Naive thymus-derived CD8-positive, alpha-beta T cell (primary cell): ENCODE data around the gene OPCML. TPM values are rescaled to one million over a fixed set of nuclear protein-coding genes. Genes with fewer than 3 reads are reported as not detected.

Experiments used
- ATAC-seq, 2 donors: fragments of 150-1000 bp; cut with Tn5 transposase in 1 of 2; sonication (Bioruptor Pico), chemical (Tn5 transposase) in 1 of 2; 1 replicate in 1 of 2; 2 replicates in 1 of 2; pipeline ENCODE4 v1.10.0; 2021; ENCODE audit warnings: mild to moderate bottlenecking in 2 of 2, moderate library complexity in 2 of 2
- POLR2A ChIA-PET: fragments of 350-600 bp; sonication (Branson Sonifier 250); formaldehyde crosslinking; loops from one replicate; lab custom pipeline; 2021; ENCODE audit warnings: antibody characterized with exemption; lab: Charles Lee
- DNase-seq, 10 donors: peaks; one replicate each; pipeline versions ENCODE4 v3.0.0 to v3.0.0-alpha.2; 2020 to 2022
- H3K27ac Mint-ChIP-seq, 10 donors: one replicate each; pipeline ENCODE4 v1.8.0; 2020 to 2022; ENCODE audit warnings: mild to moderate bottlenecking in 10 of 10, mixed read lengths in 10 of 10, moderate library complexity in 4 of 10, inconsistent platforms in 1 of 10
- H3K27me3 Mint-ChIP-seq, 5 donors: one replicate each; pipeline ENCODE4 v1.8.0; 2021 to 2022; ENCODE audit warnings: mixed read lengths in 5 of 5
- H3K36me3 Mint-ChIP-seq, 3 donors: one replicate each; pipeline ENCODE4 v1.8.0; 2020 to 2022; ENCODE audit warnings: mixed read lengths in 3 of 3, mild to moderate bottlenecking in 2 of 3, inconsistent platforms in 1 of 3
- H3K4me1 Mint-ChIP-seq, 4 donors: one replicate each; pipeline ENCODE4 v1.8.0; 2021 to 2022; ENCODE audit warnings: mixed read lengths in 4 of 4
- H3K4me3 Mint-ChIP-seq, 10 donors: one replicate each; pipeline ENCODE4 v1.8.0; 2020 to 2022; ENCODE audit warnings: mild to moderate bottlenecking in 10 of 10, mixed read lengths in 10 of 10, moderate library complexity in 6 of 10, inconsistent platforms in 1 of 10
- H3K9me3 Mint-ChIP-seq, 9 donors: one replicate each; pipeline ENCODE4 v1.8.0; 2020 to 2022; ENCODE audit warnings: mixed read lengths in 9 of 9, mild to moderate bottlenecking in 3 of 9, inconsistent platforms in 1 of 9, moderate library complexity in 1 of 9
- polyA plus RNA-seq, 3 donors: library from polyadenylated mRNA; unstranded; fragments of 300-500 nt; fragmentation: Illumina TruSeq; gene quantifications; one replicate each; pipeline ENCODE4 v1.2.3, GENCODE V29; 2021
- total RNA-seq, 8 experiments: library from RNA in 2 of 8; stranded (reverse) in 2 of 8; gene quantifications; one replicate each; pipeline ENCODE4 v1.2.3 and lab custom pipeline; 2021 to 2026

Gene OPCML
- total and polyA plus RNA-seq, 5 experiments from 2014 or later: not detected

- Mint-ChIP-seq H3K36me3 (no peaks in the 10 kb centered on the region), H3K9me3 (peaks cover 0 to 14% (median 3%) of the 10 kb centered on the region in 9 donors), H3K4me3 (no peak overlapping the region), H3K27me3 (peaks cover 0 to 18% (median 0%) of the 10 kb centered on the region in 5 donors), H3K27ac (no peak overlapping the region), H3K4me1 (no peaks in the 10 kb centered on the region)
- DNase-seq (no peak), ATAC-seq (no peak)
- POLR2A ChIA-PET: no interaction called here
These were observed 1057.3 kb downstream of the OPCML start for GRCh38 chr11:132475026-132475425.

GRCh38 chr11:132472411-132473172, 1059.7 kb downstream of the OPCML start:
- Mint-ChIP-seq H3K4me1 (no peaks in the 10 kb centered on the region), H3K27ac (no peak overlapping the region), H3K27me3 (peaks cover 0 to 13% (median 0%) of the 10 kb centered on the region in 5 donors), H3K36me3 (no peaks in the 10 kb centered on the region), H3K9me3 (peaks cover 0 to 10% (median 2%) of the 10 kb centered on the region in 9 donors), H3K4me3 (no peak overlapping the region)
- DNase-seq (no peak), ATAC-seq (no peak)
- POLR2A ChIA-PET: no interaction called here

GRCh38 chr11:132471466-132471865, 1060.8 kb downstream of the OPCML start:
- ATAC-seq (no peak), DNase-seq (no peak)
- H3K4me3 Mint-ChIP-seq: no peak overlapping the region
- H3K27me3 Mint-ChIP-seq: peaks cover 0 to 9% (median 0%) of the 10 kb centered on the region in 5 donors
- POLR2A ChIA-PET: no interaction called here
- no peaks in the 10 kb centered on the region for H3K36me3 Mint-ChIP-seq
- H3K9me3 Mint-ChIP-seq: peaks cover 0 to 4% (median 1%) of the 10 kb centered on the region in 9 donors
- no peak overlapping the region for H3K27ac Mint-ChIP-seq
- no peaks in the 10 kb centered on the region for H3K4me1 Mint-ChIP-seq

- peaks cover 0 to 2% (median 0%) of the 10 kb centered on the region in 9 donors for H3K9me3 Mint-ChIP-seq
- DNase-seq (no peak), ATAC-seq (no peak)
- peaks cover 0 to 5% (median 0%) of the 10 kb centered on the region in 5 donors for H3K27me3 Mint-ChIP-seq
- no peaks in the 10 kb centered on the region for H3K4me1 Mint-ChIP-seq
- H3K4me3 Mint-ChIP-seq: no peak overlapping the region
- H3K36me3 Mint-ChIP-seq: no peaks in the 10 kb centered on the region
- H3K27ac Mint-ChIP-seq: no peak overlapping the region
- POLR2A ChIA-PET: no interaction called here
These were observed 1065.3 kb downstream of the OPCML start for GRCh38 chr11:132466983-132467382.

GRCh38 chr11:132464939-132465338, 1067.4 kb downstream of the OPCML start:
- no peaks in the 10 kb centered on the region for H3K36me3 Mint-ChIP-seq
- no peak for DNase-seq
- POLR2A ChIA-PET: no interaction called here
- no peaks in the 10 kb centered on the region for H3K4me1 Mint-ChIP-seq
- peaks cover 0 to 8% (median 0%) of the 10 kb centered on the region in 5 donors for H3K27me3 Mint-ChIP-seq
- no peak for ATAC-seq
- H3K9me3 Mint-ChIP-seq: peaks cover 0 to 19% (median 4%) of the 10 kb centered on the region in 9 donors
- H3K27ac Mint-ChIP-seq: no peak overlapping the region
- no peak overlapping the region for H3K4me3 Mint-ChIP-seq

- POLR2A ChIA-PET: no interaction called here
- Mint-ChIP-seq H3K27ac (no peak overlapping the region), H3K4me1 (no peaks in the 10 kb centered on the region), H3K27me3 (peaks cover 0 to 8% (median 0%) of the 10 kb centered on the region in 5 donors), H3K9me3 (peaks cover 0 to 20% (median 4%) of the 10 kb centered on the region in 9 donors), H3K4me3 (no peak overlapping the region), H3K36me3 (no peaks in the 10 kb centered on the region)
- ATAC-seq: no peak
- DNase-seq: no peak
These were observed 1068.3 kb downstream of the OPCML start for GRCh38 chr11:132464003-132464342.

GRCh38 chr11:132463295-132464002, 1068.9 kb downstream of the OPCML start:
- H3K4me3 Mint-ChIP-seq: no peak overlapping the region
- peaks cover 0 to 20% (median 4%) of the 10 kb centered on the region in 9 donors for H3K9me3 Mint-ChIP-seq
- H3K27me3 Mint-ChIP-seq: peaks cover 0 to 8% (median 0%) of the 10 kb centered on the region in 5 donors
- POLR2A ChIA-PET: no interaction called here
- no peak overlapping the region for H3K27ac Mint-ChIP-seq
- H3K36me3 Mint-ChIP-seq: no peaks in the 10 kb centered on the region
- no peaks in the 10 kb centered on the region for H3K4me1 Mint-ChIP-seq
- no peak for DNase-seq
- ATAC-seq: no peak

GRCh38 chr11:132459736-132460135, 1072.6 kb downstream of the OPCML start:
- no peaks in the 10 kb centered on the region for H3K4me1 Mint-ChIP-seq
- no peak for DNase-seq
- ATAC-seq: no peak
- peaks cover 0 to 20% (median 6%) of the 10 kb centered on the region in 9 donors for H3K9me3 Mint-ChIP-seq
- H3K27me3 Mint-ChIP-seq: peaks cover 0 to 12% (median 0%) of the 10 kb centered on the region in 5 donors
- POLR2A ChIA-PET: no interaction called here
- no peaks in the 10 kb centered on the region for H3K36me3 Mint-ChIP-seq
- H3K27ac Mint-ChIP-seq: no peak overlapping the region
- H3K4me3 Mint-ChIP-seq: no peak overlapping the region

- no peak for DNase-seq
- no peaks in the 10 kb centered on the region for H3K36me3 Mint-ChIP-seq
These were observed 1074.9 kb downstream of the OPCML start for GRCh38 chr11:132457445-132457844.

GRCh38 chr11:132456751-132457328, 1075.5 kb downstream of the OPCML start:
- no peak overlapping the region for H3K27ac Mint-ChIP-seq
- no peaks in the 10 kb centered on the region for H3K36me3 Mint-ChIP-seq
- DNase-seq (no peak), ATAC-seq (no peak)
- H3K27me3 Mint-ChIP-seq: peaks cover 0 to 12% (median 3%) of the 10 kb centered on the region in 5 donors
- H3K4me1 Mint-ChIP-seq: no peaks in the 10 kb centered on the region
- H3K9me3 Mint-ChIP-seq: peaks cover 0 to 22% (median 8%) of the 10 kb centered on the region in 9 donors
- POLR2A ChIA-PET: no interaction called here
- no peak overlapping the region for H3K4me3 Mint-ChIP-seq

More at GRCh38 chr11:132457445-132457844, 1074.9 kb downstream of the OPCML start:
- no peak for ATAC-seq
- peaks cover 0 to 11% (median 3%) of the 10 kb centered on the region in 5 donors for H3K27me3 Mint-ChIP-seq
- no peak overlapping the region for H3K27ac Mint-ChIP-seq
- no peaks in the 10 kb centered on the region for H3K4me1 Mint-ChIP-seq
- no peak overlapping the region for H3K4me3 Mint-ChIP-seq
- peaks cover 0 to 20% (median 8%) of the 10 kb centered on the region in 9 donors for H3K9me3 Mint-ChIP-seq
- POLR2A ChIA-PET: no interaction called here

GRCh38 chr11:132455044-132455443, 1077.3 kb downstream of the OPCML start:
- POLR2A ChIA-PET: no interaction called here
- Mint-ChIP-seq H3K27me3 (peaks cover 0 to 7% (median 3%) of the 10 kb centered on the region in 5 donors), H3K4me1 (no peaks in the 10 kb centered on the region)

GRCh38 chr11:132453406-132453805, 1078.9 kb downstream of the OPCML start:
- Mint-ChIP-seq H3K27ac (no peak overlapping the region), H3K36me3 (no peaks in the 10 kb centered on the region), H3K4me1 (no peaks in the 10 kb centered on the region), H3K4me3 (no peak overlapping the region), H3K27me3 (peaks cover 0 to 8% (median 3%) of the 10 kb centered on the region in 5 donors), H3K9me3 (peaks cover 0 to 13% (median 2%) of the 10 kb centered on the region in 9 donors)
- POLR2A ChIA-PET: no interaction called here
- ATAC-seq (no peak), DNase-seq (no peak)

More at GRCh38 chr11:132455044-132455443, 1077.3 kb downstream of the OPCML start:
- H3K27ac Mint-ChIP-seq: no peak overlapping the region
- H3K4me3 Mint-ChIP-seq: no peak overlapping the region
- ATAC-seq (no peak), DNase-seq (no peak)
- H3K9me3 Mint-ChIP-seq: peaks cover 0 to 13% (median 4%) of the 10 kb centered on the region in 9 donors
- no peaks in the 10 kb centered on the region for H3K36me3 Mint-ChIP-seq

GRCh38 chr11:132452616-132453015, 1079.7 kb downstream of the OPCML start:
- no peak overlapping the region for H3K27ac Mint-ChIP-seq
- H3K4me1 Mint-ChIP-seq: no peaks in the 10 kb centered on the region
- no peaks in the 10 kb centered on the region for H3K36me3 Mint-ChIP-seq
- H3K9me3 Mint-ChIP-seq: peaks cover 0 to 13% (median 2%) of the 10 kb centered on the region in 9 donors
- POLR2A ChIA-PET: no interaction called here
- H3K4me3 Mint-ChIP-seq: no peak overlapping the region
- no peak for DNase-seq
- peaks cover 0 to 8% (median 3%) of the 10 kb centered on the region in 5 donors for H3K27me3 Mint-ChIP-seq
- no peak for ATAC-seq
